Cardiac muscle cell (in vitro differentiated cells and primary cell): ENCODE measurements around the gene SH2D2A. TPM values are rescaled to one million over a fixed set of nuclear protein-coding genes. Genes with fewer than 3 reads are reported as not detected.

ENCODE experiments used
- DNase-seq, 2 donors: peaks; one replicate each; pipeline versions ENCODE4 v3.0.0 to v3.0.0-alpha.2; 2010 to 2017; ENCODE audit warnings: low read depth in 1 of 2, low spot score in 1 of 2
- H3K27ac ChIP-seq: fragments of 200-600 bp; sonication (generic); 2 replicates; pipeline ENCODE4 v1.5.1; 2016
- H3K27me3 ChIP-seq: fragments of 200-600 bp; sonication (generic); 2 replicates; pipeline ENCODE4 v1.6.0; 2016; ENCODE audit warnings: control low read depth
- H3K36me3 ChIP-seq: fragments of 200-600 bp; sonication (generic); 2 replicates; pipeline ENCODE4 v1.5.1; 2016; ENCODE audit warnings: control low read depth
- H3K4me1 ChIP-seq: fragments of 200-600 bp; sonication (generic); 2 replicates; pipeline ENCODE4 v1.8.1; 2017; ENCODE audit warnings: low read depth, mild to moderate bottlenecking, mixed run types
- H3K4me3 ChIP-seq: fragments of 200-600 bp; sonication (generic); 2 replicates; pipeline ENCODE4 v1.5.1; 2016; ENCODE audit warnings: mild to moderate bottlenecking
- H3K9me3 ChIP-seq: fragments of 200-600 bp; sonication (generic); 2 replicates; pipeline ENCODE4 v1.5.1; 2017; ENCODE audit warnings: low read depth, mild to moderate bottlenecking, control low read depth
- polyA plus RNA-seq: library from polyadenylated mRNA; unstranded; fragments of >200 nt; fragmentation: Nextera tagmentation; extraction: Ambion mirVana; gene quantifications from 2 replicates; pipeline ENCODE4 v1.2.1, GENCODE V29; 2016
- total RNA-seq: library from RNA; depleted of rRNA; stranded (reverse); fragments of >200 nt; gene quantifications from 2 replicates; pipeline ENCODE4 v1.2.3, GENCODE V29; 2016
- TF ChIP-seq, protein P1 (sequence below): IDR thresholded peaks from 2 replicates; pipeline ENCODE4 v1.5.1; 2012; ENCODE audit warnings: low read depth, mild to moderate bottlenecking, low read length

Gene SH2D2A
- total and polyA plus RNA-seq, 2 experiments from 2014 or later, result 1.1 to 2.7 TPM

DNA sequence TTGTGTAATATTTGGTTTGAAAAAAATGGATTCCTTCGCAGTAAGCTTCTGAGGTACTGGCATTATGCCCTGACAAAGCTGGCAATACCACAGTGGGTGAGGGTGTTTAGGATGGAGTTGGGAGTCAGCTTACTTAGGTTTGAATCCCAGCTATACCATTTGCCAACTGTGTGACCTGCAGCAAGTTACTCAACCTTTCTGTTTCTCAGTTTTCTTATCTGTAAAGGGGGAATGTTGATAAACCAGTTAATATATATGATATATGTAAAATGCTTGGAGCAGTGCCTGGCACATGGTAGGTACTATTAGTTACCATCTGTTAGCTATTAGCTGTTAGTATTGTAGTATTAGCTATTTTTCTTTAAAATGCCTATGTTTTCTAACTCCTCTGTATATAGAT lies 60.3 kb downstream of the SH2D2A start:
- Histone ChIP-seq H3K9me3 (no peaks in the 10 kb centered on the region), H3K27me3 (no peaks in the 10 kb centered on the region), H3K4me3 (no peak overlapping the region), H3K36me3 (no peaks in the 10 kb centered on the region), H3K4me1 (peaks cover 6% of the 10 kb centered on the region), H3K27ac (no peak overlapping the region)
- DNase-seq, result no peak
- TF ChIP-seq, protein P1, sequence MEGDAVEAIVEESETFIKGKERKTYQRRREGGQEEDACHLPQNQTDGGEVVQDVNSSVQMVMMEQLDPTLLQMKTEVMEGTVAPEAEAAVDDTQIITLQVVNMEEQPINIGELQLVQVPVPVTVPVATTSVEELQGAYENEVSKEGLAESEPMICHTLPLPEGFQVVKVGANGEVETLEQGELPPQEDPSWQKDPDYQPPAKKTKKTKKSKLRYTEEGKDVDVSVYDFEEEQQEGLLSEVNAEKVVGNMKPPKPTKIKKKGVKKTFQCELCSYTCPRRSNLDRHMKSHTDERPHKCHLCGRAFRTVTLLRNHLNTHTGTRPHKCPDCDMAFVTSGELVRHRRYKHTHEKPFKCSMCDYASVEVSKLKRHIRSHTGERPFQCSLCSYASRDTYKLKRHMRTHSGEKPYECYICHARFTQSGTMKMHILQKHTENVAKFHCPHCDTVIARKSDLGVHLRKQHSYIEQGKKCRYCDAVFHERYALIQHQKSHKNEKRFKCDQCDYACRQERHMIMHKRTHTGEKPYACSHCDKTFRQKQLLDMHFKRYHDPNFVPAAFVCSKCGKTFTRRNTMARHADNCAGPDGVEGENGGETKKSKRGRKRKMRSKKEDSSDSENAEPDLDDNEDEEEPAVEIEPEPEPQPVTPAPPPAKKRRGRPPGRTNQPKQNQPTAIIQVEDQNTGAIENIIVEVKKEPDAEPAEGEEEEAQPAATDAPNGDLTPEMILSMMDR, result no peak

Other genes with a start within 250 kb of the SH2D2A start
- 4.2 and 31.8 TPM in 2 replicates for gene IQGAP3, start 244.3 kb downstream of the SH2D2A start, total RNA-seq
- gene IQGAP3, start 244.3 kb downstream of the SH2D2A start, polyA plus RNA-seq, result 0.95 and 10.0 TPM in 2 replicates
- 0.15 and 0.18 TPM in 2 replicates for gene TTC24, start 237.1 kb downstream of the SH2D2A start, total RNA-seq
- 1.1 TPM in 1 of 2 replicates, not detected in the other for gene TTC24, start 237.1 kb downstream of the SH2D2A start, polyA plus RNA-seq
- gene NAXE, start 225.1 kb downstream of the SH2D2A start, total RNA-seq, result 130 and 179 TPM in 2 replicates
- 154 and 166 TPM in 2 replicates for gene NAXE, start 225.1 kb downstream of the SH2D2A start, polyA plus RNA-seq
- gene GPATCH4, start 215.4 kb downstream of the SH2D2A start, total RNA-seq, result 6.0 and 14.4 TPM in 2 replicates
- 42.4 and 48.4 TPM in 2 replicates for gene GPATCH4, start 215.4 kb downstream of the SH2D2A start, polyA plus RNA-seq
- 7.6 and 19.0 TPM in 2 replicates for gene HAPLN2, start 197.4 kb downstream of the SH2D2A start, total RNA-seq
- 8.5 and 15.7 TPM in 2 replicates for gene HAPLN2, start 197.4 kb downstream of the SH2D2A start, polyA plus RNA-seq
- 0.86 and 1.2 TPM in 2 replicates for gene BCAN, start 174.7 kb downstream of the SH2D2A start, total RNA-seq
- gene BCAN, start 174.7 kb downstream of the SH2D2A start, polyA plus RNA-seq, result 0.23 and 0.39 TPM in 2 replicates
- gene NES, start 139.4 kb downstream of the SH2D2A start, total RNA-seq, result 302 and 391 TPM in 2 replicates
- 86.5 and 89.3 TPM in 2 replicates for gene NES, start 139.4 kb downstream of the SH2D2A start, polyA plus RNA-seq
- gene CRABP2, start 111.3 kb downstream of the SH2D2A start, total RNA-seq, result 556 and 900 TPM in 2 replicates
- gene CRABP2, start 111.3 kb downstream of the SH2D2A start, polyA plus RNA-seq, result 824 and 1,249 TPM in 2 replicates
- gene METTL25B, start 88.4 kb downstream of the SH2D2A start, total RNA-seq, result 22.8 and 25.4 TPM in 2 replicates
- 19.5 and 20.9 TPM in 2 replicates for gene METTL25B, start 88.4 kb downstream of the SH2D2A start, polyA plus RNA-seq
- gene ISG20L2, start 88.1 kb downstream of the SH2D2A start, total RNA-seq, result 22.6 and 27.3 TPM in 2 replicates
- 25.1 and 31.3 TPM in 2 replicates for gene ISG20L2, start 88.1 kb downstream of the SH2D2A start, polyA plus RNA-seq
- gene MRPL24, start 75.8 kb downstream of the SH2D2A start, total RNA-seq, result 34.9 and 54.1 TPM in 2 replicates
- 70.7 and 77.7 TPM in 2 replicates for gene MRPL24, start 75.8 kb downstream of the SH2D2A start, polyA plus RNA-seq
- 207 and 480 TPM in 2 replicates for gene HDGF, start 65.2 kb downstream of the SH2D2A start, total RNA-seq
- gene HDGF, start 65.2 kb downstream of the SH2D2A start, polyA plus RNA-seq, result 176 and 238 TPM in 2 replicates
- gene PRCC, start 49.3 kb downstream of the SH2D2A start, total RNA-seq, result 117 and 126 TPM in 2 replicates
- 118 and 150 TPM in 2 replicates for gene PRCC, start 49.3 kb downstream of the SH2D2A start, polyA plus RNA-seq
- gene INSRR, start 42.3 kb upstream of the SH2D2A start, total RNA-seq, result 0.18 and 0.21 TPM in 2 replicates
- gene INSRR, start 42.3 kb upstream of the SH2D2A start, polyA plus RNA-seq, result 0.11 and 0.30 TPM in 2 replicates
- gene NTRK1, start 44.0 kb upstream of the SH2D2A start, total RNA-seq, result 3.6 and 3.8 TPM in 2 replicates
- gene NTRK1, start 44.0 kb upstream of the SH2D2A start, polyA plus RNA-seq, result 2.4 and 3.9 TPM in 2 replicates
- gene PEAR1, start 76.9 kb upstream of the SH2D2A start, total RNA-seq, result 0.14 and 0.57 TPM in 2 replicates
- 0.59 and 1.1 TPM in 2 replicates for gene PEAR1, start 76.9 kb upstream of the SH2D2A start, polyA plus RNA-seq
- 0.11 and 0.45 TPM in 2 replicates for gene LRRC71, start 103.8 kb upstream of the SH2D2A start, total RNA-seq
- 0.24 and 0.69 TPM in 2 replicates for gene LRRC71, start 103.8 kb upstream of the SH2D2A start, polyA plus RNA-seq
- gene ARHGEF11, start 228.9 kb upstream of the SH2D2A start, total RNA-seq, result 38.4 and 40.1 TPM in 2 replicates
- 22.5 and 25.8 TPM in 2 replicates for gene ARHGEF11, start 228.9 kb upstream of the SH2D2A start, polyA plus RNA-seq